Measurements from ENCODE around the gene MMP25.
"Not testable (repeated sequence)": the region's sequence is repeated elsewhere in the genome, so short reads cannot be mapped to it uniquely, and the experiment has no call there.

Gene MMP25

DNA sequence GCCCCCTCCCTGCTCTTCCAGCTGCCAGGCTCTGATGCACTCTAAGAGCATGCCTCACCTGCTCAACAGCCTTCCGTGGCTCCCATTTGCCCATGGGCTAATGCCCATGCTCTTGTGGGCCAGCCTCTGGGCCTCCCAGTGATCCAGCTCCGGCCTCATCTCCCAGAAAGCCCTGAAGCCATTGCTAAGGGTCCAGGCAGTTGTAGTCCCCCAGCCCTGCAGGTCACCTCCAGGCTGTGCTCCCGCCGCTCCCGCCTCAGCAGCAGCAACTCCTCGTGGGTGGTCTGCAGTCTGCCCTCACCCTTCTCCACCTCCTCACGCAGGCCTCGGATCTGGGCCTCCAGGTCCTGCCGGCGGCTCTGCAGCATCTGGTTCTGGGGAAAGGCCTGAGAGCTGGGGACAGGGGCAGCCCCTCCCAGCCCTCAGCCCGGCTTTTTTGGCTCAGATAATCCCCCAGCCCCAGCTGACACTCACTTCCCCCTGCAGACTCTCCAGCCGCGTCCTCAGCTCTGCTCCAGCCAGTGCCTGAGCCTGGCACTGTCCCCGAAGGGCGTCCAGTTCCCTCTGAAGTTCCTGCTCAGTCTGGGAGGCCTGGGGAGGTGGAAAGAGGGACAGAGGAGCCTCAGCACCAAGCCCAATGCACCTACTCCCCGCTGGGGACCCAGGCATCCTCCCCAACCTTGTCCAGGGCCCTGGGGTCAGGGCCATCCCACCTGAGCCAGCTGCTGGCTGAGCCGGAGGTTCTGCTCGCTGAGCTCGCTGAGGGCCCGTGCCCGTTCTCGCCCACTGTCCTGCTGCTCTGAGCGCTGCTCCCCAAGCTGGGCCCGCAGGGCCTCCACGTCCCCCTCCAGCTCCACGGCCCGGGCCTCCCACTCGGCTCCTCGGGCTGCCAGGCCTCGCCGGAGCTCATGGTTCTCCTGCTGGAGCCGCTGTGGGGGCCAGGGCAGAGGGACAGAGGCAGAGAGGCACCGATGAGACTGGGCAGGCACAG, 15.8 kb upstream of the MMP25 start:
- DNase-seq (ENCODE audit: low spot score) = no peak

DNA sequence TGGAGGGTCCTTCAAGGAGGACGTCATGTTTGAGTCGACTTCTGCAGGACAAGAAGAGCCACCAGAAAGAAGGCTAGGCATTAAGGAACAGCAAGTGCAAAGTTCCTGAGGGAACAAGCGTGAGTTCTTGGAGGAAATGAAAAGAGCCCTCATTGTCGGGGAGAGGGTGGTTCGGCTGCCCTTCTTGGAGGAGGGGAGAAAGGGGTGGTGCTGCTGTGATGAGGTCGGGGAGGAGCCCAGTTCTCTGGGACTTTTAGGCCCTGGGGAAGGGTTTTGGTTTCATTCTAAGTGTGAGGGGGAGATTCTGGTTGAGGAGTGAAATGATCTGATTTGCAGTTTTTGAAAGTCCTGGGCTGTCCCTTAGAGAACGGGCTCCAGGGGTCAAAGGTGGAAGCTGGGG, 13.7 kb upstream of the MMP25 start:
- no peak for DNase-seq (ENCODE audit: low spot score)

DNA sequence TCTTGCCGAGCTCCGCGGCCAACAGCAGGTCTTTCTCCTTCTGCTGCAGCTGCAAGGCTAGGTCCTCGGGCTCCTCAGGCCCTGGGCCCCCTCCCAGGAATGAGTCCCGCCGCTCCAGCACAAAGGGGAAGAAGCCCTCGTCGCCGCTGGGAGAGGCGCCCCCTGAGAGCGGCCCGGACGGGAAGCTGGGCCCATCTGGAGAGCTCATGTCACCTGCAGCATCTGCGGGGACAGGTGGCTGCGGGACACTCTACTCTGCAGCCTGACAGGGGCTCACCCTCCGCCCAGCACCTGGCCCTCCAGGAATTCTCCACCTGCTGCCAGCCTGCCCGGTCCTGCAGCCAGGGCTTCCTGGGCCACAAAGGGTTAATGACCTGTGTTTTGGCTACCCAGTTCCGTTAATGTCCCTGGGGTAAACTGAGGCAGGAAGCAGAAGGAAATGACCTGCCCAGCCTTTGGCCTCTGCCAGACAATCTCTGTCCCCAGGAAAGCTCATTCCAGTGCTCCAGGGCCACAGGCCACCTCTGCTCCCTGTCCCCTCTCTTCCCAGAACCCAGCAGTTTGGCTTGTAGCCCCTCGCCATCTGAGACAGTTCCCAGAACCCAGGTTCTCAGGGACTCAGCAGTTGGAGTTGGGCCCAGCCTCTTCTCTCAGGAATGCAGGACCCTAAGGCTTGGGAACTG, 10.9 kb upstream of the MMP25 start:
- DNase-seq (ENCODE audit: low spot score) = no peak

DNA sequence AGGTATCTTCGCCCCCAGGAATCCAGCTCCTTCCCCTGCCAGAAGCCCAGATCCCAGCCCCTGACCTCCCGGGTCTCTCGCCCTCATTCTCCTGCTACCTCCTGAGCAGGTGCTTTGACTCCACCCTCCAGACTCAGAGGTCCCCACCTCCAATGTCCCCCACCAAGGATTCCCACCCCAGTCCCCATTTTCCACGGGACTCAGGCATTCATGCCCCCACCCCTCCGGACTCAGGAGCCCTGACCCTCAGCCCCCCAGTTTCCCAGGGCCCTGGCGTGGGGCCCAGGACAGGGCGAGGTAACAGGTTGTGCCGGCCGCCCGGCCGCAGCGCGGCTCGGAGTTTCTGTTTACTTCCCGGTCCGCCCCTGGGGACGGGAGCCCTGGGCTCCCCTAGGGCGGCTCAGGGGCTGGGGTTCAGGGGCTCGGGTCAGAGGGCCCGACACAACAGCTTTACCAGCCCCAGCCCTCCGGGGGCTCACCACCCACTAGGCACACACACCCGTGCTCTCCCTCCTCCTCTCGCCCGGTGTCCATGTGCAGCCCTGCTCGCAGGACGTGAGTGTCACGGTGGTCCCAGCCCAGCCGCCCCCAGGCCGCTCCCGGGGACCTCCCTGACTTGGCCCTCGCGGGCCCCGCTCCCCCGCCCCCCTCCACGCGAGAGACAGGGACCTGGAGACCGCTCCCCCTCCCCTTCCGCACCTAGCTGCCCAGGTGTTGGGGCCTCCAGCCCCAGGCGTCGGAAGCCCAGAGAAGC, 10.2 kb upstream of the MMP25 start:
- DNase-seq (ENCODE audit: low spot score) = no peak

DNA sequence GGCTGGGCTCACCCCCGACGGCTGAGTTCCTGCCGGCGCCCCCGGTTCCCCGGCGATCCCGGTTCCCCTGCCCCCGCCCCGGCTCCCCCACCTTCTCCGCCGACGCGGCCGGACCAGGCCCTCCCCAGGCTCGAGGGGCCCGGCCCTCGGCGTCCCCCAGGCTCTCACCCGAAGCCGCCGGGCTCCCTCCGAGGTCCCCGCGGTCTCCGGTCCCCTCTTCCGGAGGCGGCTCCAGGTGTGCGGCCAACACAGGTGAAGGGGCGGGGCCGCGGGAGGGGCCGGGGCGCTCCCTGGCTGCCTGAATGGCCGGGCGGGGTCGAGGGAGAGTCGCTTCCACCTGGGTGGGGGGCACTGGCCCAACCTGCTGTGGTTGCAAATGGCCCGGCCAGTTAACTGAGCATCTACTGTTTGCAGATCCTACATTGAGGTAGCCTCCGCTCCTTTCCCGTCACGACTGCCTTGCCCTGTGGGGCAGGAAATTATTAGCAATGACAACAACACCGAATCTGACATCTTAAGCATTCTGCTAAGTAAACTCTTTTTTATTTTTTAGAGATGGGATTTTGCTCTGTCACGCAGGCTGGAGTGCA, 9.5 kb upstream of the MMP25 start, which contains the start of gene BICDL2:
Gene BICDL2, minus strand, starts transcription at position 219 of the 590 bp plus-strand sequence. CDS start 1,448 bp downstream, outside the sequence.
- DNase-seq (ENCODE audit: low spot score) = no peak

DNA sequence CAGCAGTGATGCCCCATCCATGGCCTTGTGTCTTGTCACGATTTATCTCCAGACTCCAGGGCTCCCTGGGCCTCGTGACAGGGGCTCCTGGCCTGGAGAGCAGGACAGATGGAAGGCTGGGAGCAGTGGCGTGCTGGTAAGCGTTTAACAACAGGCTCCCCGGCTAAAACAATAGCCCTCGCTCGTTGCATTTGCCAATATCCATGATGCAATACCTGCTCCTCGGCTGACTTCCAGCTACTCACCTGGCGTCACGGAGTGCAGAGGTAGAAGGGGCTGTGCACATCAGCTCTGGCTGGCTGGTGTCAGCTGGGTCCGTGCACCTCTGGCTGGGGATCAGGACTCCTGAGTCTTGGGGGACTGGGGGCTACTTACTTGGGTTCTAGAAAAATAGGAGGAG, 8.1 kb upstream of the MMP25 start:
- no peak for DNase-seq (ENCODE audit: low spot score)

DNA sequence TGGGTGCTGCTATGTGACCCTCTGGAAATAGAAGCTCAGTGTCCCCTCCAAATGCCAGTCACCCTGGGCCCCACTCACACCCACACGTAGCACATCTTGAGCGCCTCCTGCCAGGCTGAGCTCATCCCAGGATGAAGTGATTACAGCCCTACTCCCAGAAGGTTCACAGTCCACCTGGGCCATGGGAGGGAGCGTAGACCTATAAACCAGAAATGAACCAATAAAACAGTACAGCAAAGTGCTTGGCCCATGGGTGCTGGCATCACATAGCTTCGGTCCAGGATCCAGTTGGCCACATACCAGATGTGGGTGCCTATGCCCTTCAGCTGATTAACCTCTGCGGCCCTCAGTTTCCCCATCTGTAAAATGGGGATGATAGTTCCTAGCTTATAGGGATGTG, 7.5 kb upstream of the MMP25 start:
- no peak for DNase-seq (ENCODE audit: low spot score)

DNA sequence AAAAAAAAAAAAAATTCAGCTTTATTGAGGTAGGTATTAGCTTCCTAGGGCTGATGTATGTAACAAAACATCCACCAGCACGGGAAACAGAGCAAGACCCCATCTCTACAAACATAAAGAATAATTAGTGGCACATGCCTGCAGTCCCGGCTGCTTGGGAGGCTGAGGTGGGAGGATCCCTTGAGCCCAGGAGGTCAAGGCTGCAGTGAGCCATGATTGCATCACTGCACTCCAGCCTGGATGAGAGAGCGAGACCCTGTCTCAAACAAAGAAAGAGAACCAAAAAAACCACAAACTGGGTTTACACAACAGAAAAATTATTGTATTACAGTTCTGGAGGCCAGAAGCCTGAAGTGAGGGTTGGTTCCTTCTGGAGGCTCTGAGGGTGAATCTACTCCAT, 4.0 kb upstream of the MMP25 start:
- no peak for DNase-seq (ENCODE audit: low spot score)

DNA sequence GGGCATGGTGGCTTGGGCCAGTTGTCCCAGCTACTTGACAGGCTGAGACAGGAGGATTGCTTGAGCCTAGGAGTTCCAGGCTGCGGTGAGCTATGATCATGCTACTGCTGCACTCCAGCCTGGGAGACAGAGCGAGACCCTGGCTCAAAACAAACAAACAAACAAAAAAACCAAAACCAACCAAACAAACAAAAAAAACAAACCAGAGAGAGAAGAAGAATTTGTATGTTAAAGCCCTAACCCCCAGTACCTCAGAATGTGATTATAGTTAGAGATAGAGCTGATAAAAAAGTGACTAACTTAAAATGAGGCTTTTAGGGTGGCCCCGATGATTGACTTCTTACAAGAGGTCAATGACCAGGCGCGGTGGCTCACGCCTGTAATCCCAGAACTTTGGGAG, 1.7 kb upstream of the MMP25 start:
- DNase-seq (ENCODE audit: low spot score) = no peak

DNA sequence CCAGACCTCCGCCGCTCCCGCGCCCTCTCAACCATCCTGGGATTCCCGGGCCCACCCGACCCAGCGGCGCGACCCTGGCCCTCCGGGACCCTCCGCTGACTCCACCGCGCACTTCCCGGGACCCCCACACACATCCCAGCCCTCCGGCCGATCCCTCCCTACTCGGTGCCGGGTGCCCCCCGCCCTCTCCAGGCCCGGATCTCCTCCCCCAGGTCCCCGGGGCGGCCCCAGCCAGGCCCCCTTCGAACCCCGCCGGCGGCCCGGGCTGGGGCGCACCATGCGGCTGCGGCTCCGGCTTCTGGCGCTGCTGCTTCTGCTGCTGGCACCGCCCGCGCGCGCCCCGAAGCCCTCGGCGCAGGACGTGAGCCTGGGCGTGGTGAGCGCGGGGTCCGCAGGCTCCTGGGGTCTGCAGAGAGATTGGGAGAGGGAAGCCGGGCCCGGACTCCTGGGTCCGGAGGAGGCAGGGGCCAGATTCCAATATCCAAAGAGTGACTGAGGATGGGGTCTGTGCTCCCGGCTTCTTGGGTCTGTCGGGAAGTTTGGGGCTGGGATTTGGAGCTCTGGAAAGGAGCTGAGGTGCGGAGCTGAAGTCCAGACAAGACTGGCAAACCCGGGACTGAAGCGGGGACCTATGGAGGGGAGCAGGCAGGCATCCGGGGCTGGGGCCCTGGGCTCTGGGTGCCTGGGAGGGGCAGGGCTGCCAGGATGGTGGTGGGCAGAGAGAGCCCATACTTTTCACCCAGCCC, 453 bp downstream of the MMP25 start:
- DNase-seq (ENCODE audit: low spot score) = no peak

DNA sequence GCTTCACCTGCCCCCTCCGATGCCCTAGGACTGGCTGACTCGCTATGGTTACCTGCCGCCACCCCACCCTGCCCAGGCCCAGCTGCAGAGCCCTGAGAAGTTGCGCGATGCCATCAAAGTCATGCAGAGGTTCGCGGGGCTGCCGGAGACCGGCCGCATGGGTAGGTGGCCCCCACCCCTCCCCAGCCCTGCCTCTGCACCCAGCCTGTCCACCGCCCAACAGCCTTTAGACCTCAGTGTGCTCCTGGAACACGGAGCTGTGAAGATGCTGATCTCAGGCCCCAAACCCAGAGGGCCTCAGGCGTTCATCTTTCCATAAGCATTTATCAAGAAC, 993 bp downstream of the MMP25 start:
- no peak for DNase-seq (ENCODE audit: low spot score)

DNA sequence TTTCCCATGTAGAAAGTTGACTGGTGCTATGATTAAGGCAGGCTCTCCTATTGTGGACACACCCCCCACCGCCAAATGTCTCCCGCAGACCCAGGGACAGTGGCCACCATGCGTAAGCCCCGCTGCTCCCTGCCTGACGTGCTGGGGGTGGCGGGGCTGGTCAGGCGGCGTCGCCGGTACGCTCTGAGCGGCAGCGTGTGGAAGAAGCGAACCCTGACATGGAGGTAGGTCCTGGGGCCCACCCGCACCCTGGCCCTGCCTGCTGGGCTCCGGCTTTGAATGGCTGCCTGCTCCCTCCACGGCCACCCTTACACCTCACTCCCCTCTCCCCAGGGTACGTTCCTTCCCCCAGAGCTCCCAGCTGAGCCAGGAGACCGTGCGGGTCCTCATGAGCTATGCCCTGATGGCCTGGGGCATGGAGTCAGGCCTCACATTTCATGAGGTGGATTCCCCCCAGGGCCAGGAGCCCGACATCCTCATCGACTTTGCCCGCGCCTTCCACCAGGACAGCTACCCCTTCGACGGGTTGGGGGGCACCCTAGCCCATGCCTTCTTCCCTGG, 3.6 kb downstream of the MMP25 start:
- DNase-seq (ENCODE audit: low spot score) = no peak

DNA sequence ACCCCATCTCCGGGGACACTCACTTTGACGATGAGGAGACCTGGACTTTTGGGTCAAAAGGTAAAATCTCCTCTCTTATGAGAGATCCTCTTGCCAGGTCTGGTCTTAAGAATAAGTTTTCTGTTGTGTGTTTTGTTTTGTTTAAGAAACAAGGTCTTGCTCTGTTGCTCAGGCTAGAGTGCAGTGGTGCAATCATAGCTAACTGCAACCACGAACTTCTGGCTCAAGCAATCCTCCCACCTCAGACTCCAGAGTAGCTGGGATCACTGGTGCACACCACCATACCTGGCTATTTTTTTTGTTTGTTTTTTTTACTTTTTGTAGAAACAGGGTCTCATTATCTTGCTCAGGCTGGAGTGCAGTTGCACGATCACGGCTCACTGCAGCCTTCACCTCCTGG, 4.1 kb downstream of the MMP25 start:
- DNase-seq (ENCODE audit: low spot score) = no peak

DNA sequence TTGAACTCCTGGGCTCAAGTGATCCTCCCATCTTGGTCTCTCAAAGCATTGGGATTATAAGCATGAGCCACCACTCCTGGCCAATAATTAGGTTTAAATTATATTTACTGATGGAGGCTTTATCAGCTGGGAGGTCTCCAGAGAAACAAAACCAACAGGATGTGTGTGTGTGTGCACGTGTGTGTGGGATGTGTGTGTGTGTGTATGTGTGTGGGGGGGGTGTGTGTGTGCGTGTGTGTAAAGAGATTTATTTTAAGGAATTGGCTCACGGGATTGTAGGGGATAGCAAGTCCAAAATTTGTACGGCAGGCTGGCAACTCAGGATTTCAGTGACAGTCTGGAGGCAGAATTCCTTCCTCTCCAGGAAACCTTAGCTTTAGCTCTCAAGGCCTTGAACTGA, 4.6 kb downstream of the MMP25 start:
- DNase-seq (ENCODE audit: low spot score) = no peak

DNA sequence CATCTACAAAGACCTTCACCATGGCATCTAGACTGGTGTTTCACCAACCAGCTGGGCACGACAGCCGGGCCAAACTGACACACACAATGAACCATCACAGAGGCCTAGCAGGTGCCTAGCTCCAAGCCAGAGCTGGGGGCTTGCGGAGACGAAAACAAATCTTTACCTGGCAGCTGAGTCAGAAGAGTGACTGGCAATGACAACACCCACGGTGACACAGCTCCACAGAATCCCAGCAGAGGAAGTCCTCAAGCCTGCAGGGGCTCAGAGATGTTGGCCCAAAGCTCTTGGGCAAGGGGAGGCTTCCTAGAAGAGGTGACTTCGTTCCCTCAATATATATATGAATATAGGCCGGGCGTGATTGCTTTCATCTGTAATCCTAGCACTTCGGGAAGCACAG, 5.1 kb downstream of the MMP25 start:
- no peak for DNase-seq (ENCODE audit: low spot score)

DNA sequence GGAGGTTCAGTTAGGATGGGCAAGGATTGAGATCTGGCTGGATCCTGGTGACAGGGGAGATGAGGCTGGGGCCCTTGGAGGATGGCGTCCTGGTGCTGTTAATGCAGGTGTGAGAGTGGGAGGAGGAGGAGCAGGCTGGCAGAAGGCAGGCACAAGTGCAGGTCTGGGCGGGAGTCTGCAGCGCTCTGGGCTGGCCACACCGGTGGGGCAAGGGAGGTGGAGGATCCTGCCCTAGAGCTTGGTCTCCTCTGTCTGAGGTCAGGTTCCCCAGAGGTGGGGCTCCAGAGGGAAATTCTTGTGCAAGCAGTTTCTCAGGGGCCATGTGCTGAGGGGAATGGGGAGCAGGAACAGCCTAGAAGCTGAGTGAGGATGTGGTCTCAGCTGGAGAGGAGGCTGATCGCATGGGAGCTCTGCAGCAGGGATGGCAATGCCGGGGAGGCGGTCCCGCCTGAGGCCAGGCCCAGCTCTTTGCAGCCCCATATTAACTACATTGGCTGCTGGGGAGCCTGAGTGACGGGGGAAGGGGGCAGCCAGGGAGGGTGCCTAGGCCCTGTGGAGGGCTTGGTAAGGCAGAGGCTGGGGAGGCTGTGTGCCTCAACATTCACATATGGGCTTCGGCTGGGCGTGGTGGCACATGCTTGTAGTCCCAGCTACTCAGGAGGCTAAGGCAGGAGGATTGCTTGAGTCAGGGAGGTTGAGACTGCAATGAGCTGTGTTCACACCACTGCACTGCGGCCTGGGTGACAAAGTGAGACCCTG, 6.4 kb downstream of the MMP25 start:
- DNase-seq (ENCODE audit: low spot score) = not testable (repeated sequence)

DNA sequence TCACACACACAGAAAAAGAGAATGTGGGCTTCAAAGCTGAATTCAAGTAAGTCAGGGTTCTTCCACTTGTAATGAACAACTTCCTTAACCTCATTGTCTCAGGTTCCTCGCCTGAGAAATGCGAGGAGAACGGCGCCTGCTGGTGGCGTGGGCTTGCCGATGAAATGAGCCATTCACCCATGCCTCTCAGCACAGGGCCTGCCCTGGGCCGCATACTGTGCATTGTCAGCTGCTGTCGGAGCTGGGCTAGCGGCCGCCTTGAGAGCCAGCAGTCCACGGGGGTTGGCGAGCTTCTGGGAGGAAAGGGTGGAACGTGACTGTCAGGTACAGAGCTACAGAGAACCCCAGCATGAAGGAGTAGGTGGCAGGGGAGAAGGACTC, 7.0 kb downstream of the MMP25 start:
- not testable (repeated sequence) for DNase-seq (ENCODE audit: low spot score)

DNA sequence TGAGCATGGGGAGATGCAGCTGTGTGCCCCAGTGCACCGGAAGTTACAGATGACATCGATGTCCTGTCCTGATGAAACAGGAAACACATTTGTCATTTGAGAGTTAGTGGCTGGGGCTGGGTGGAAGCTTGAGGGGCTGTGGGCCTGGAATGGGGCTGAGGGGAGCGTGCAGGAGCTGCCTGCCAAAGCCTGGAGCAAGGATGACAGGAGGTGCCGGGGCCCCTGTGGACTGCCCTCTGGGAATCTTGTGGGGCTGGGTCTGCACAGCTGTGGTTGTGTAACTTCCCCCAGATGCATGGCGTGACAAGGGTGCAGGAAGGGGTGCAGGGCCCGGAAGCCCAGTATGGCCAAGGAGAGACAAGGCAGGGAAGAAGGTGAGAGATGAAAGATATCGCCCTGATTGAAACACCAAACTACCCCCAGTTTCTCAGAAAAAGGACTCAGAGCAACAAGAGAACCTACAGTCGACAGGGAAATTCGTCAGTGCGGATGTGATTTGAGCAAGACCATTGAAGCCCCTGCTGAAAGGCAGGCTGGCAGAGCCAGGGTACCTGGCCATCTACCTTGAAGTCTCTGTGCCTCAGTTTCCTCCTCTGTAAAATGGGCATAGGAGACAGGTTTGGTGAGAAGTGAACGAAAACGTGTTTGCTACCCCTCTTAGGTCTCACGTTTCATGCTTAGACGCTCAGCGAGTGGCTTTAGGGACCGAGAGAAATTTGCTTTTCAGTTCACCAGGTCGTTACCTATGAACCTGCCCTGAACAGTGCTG, 8.8 kb downstream of the MMP25 start:
- no peak for DNase-seq (ENCODE audit: low spot score)

DNA sequence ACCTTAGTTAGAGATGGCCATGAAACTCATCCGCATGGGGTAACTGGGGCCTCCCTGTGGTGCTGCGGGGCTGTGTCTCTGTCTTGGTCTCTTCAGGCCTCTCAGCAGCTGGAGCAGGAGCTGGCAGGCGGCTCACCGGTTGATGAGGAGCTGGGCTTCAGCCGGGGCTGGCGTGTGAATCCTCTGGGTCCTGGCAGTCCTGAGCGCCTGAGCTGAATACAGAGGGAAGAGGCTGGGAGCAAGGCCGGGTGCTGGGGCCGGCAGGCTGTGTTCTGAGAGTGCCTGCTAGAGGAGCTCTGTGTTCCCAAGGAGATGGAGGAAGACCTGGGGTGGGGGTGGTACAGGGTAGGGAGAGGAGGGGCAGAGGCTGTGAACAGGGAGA, 9.4 kb downstream of the MMP25 start:
- not testable (repeated sequence) for DNase-seq (ENCODE audit: low spot score)

All from GM03348 (cell line).